CD14-positive monocyte (primary cell): ENCODE data around the gene GBA3. TPM values are rescaled to one million over a fixed set of nuclear protein-coding genes. Genes with fewer than 3 reads are reported as not detected.

Experiments
- DNase-seq, 3 donors: peaks; one replicate each; pipeline ENCODE4 v3.0.0-alpha.2; 2011 to 2022
- H2AFZ ChIP-seq: 2 replicates; pipeline ENCODE4 v1.6.0; 2012; ENCODE audit warnings: mild to moderate bottlenecking, low read depth, low read length, inconsistent platforms; ENCODE audit not compliant: insufficient read depth, poor library complexity, severe bottlenecking
- H3K27ac ChIP-seq, 2 donors: 1 replicate in 1 of 2; 2 replicates in 1 of 2; pipeline ENCODE4 v1.5.1; 2012 to 2013; ENCODE audit warnings: low read length in 2 of 2, control low read depth in 1 of 2, inconsistent platforms in 1 of 2, low read depth in 1 of 2, mild to moderate bottlenecking in 1 of 2
- H3K27me3 ChIP-seq, 2 donors: one replicate each; pipeline versions ENCODE4 v1.6.0 to v1.6.1; 2011 to 2013; ENCODE audit warnings: low read length in 2 of 2; ENCODE audit not compliant: control insufficient read depth in 2 of 2, insufficient read depth in 2 of 2
- H3K36me3 ChIP-seq, 2 donors: replicated peaks in 1 of 2; 1 replicate in 1 of 2; 2 replicates in 1 of 2; pipeline versions ENCODE4 v1.5.1 to v1.6.1; 2012 to 2013; ENCODE audit warnings: low read length in 2 of 2, control low read depth in 1 of 2, inconsistent platforms in 1 of 2, mild to moderate bottlenecking in 1 of 2; ENCODE audit not compliant: insufficient read depth in 2 of 2, control insufficient read depth in 1 of 2
- H3K4me1 ChIP-seq, 2 donors: 1 replicate in 1 of 2; 2 replicates in 1 of 2; pipeline versions ENCODE4 v1.5.1 to v1.6.1; 2012 to 2013; ENCODE audit warnings: low read length in 2 of 2, control low read depth in 1 of 2, inconsistent platforms in 1 of 2, mild to moderate bottlenecking in 1 of 2, moderate library complexity in 1 of 2; ENCODE audit not compliant: insufficient read depth in 2 of 2, control insufficient read depth in 1 of 2
- H3K4me2 ChIP-seq: replicated peaks from 2 replicates; pipeline ENCODE3; 2012; ENCODE audit warnings: low read length, moderate library complexity, mild to moderate bottlenecking; ENCODE audit not compliant: poor library complexity, severe bottlenecking; ENCODE audit errors: extremely low read depth
- H3K4me3 ChIP-seq, 3 experiments: fragments of 200-600 bp in 1 of 3; sonication (generic) in 1 of 3; replicated peaks in 1 of 3; 1 replicate in 2 of 3; 2 replicates in 1 of 3; pipeline ENCODE4 v1.5.1; 2011 to 2013; ENCODE audit warnings: low read length in 3 of 3, mild to moderate bottlenecking in 3 of 3, control low read depth in 2 of 3, low read depth in 2 of 3, inconsistent platforms in 1 of 3, moderate library complexity in 1 of 3
- H3K79me2 ChIP-seq: 2 replicates; pipeline ENCODE4 v1.6.0; 2012; ENCODE audit warnings: mild to moderate bottlenecking, control low read depth, inconsistent platforms, low read length, moderate library complexity; ENCODE audit not compliant: insufficient read depth
- H3K9ac ChIP-seq: 2 replicates; pipeline ENCODE4 v1.6.0; 2017; ENCODE audit warnings: low read length, mild to moderate bottlenecking; ENCODE audit not compliant: insufficient read depth, poor library complexity, severe bottlenecking
- H3K9me3 ChIP-seq, 2 donors: replicated peaks in 1 of 2; 1 replicate in 1 of 2; 2 replicates in 1 of 2; pipeline versions ENCODE4 v1.5.1 to v1.6.1; 2012 to 2013; ENCODE audit warnings: low read length in 2 of 2, control low read depth in 1 of 2; ENCODE audit not compliant: control insufficient read depth in 1 of 2, insufficient read depth in 1 of 2
- H4K20me1 ChIP-seq: 2 replicates; pipeline ENCODE4 v1.6.0; 2012; ENCODE audit warnings: mild to moderate bottlenecking, low read length, control low read depth, moderate library complexity; ENCODE audit not compliant: insufficient read depth
- H3K27ac Mint-ChIP-seq, 7 donors: one replicate each; pipeline ENCODE4 v1.8.0; 2020; ENCODE audit warnings: mild to moderate bottlenecking in 7 of 7, mixed read lengths in 7 of 7, moderate library complexity in 6 of 7, inconsistent platforms in 2 of 7
- H3K27me3 Mint-ChIP-seq, 3 donors: one replicate each; pipeline ENCODE4 v1.8.0; 2021 to 2022; ENCODE audit warnings: low read depth in 3 of 3, mild to moderate bottlenecking in 3 of 3, mixed read lengths in 3 of 3, moderate library complexity in 3 of 3, inconsistent platforms in 1 of 3
- H3K36me3 Mint-ChIP-seq, 2 donors: one replicate each; pipeline ENCODE4 v1.8.0; 2020; ENCODE audit warnings: mixed read lengths in 2 of 2, inconsistent platforms in 1 of 2, mild to moderate bottlenecking in 1 of 2
- H3K4me1 Mint-ChIP-seq: one replicate; pipeline ENCODE4 v1.8.0; 2020; ENCODE audit warnings: mild to moderate bottlenecking, mixed read lengths
- H3K4me3 Mint-ChIP-seq, 2 donors: one replicate each; pipeline ENCODE4 v1.8.0; 2020; ENCODE audit warnings: mild to moderate bottlenecking in 2 of 2, mixed read lengths in 2 of 2, moderate library complexity in 1 of 2
- H3K9me3 Mint-ChIP-seq, 7 donors: one replicate each; pipeline ENCODE4 v1.8.0; 2020 to 2022; ENCODE audit warnings: mixed read lengths in 7 of 7, mild to moderate bottlenecking in 6 of 7, moderate library complexity in 6 of 7, inconsistent platforms in 2 of 7
- WGBS: methylation state at CpG from one replicate; pipeline ENCODE4 v1.1.5; 2013; ENCODE audit warnings: missing lambda C conversion rate; ENCODE audit not compliant: insufficient coverage; 5-methylcytosine and 5-hydroxymethylcytosine counted together
- intact Hi-C, 2 donors: fragments of 100-400 bp; cut with micrococcal nuclease; formaldehyde crosslinking; loops; one replicate each; pipeline versions ENCODE4 v1.15.0 to v1.15.1; 2023
- polyA plus RNA-seq, 3 donors: library from polyadenylated mRNA; depleted of rRNA in 1 of 3; unstranded in 2 of 3; stranded (reverse) in 1 of 3; fragments of 300-500 nt in 2 of 3; fragments of >200 nt in 1 of 3; fragmentation: Illumina TruSeq in 2 of 3; gene quantifications; 1 replicate in 2 of 3; 2 replicates in 1 of 3; pipeline ENCODE4 v1.2.3, GENCODE V29; 2012 to 2021
- TF ChIP-seq, protein P1 (sequence below): fragments of 200-600 bp; IDR thresholded peaks from one replicate; pipeline ENCODE4 v1.8.0; 2022; ENCODE audit warnings: antibody characterized with exemption, mild to moderate bottlenecking

Gene GBA3
- polyA plus RNA-seq, 3 donors, result not detected

GRCh38 chr4:22743290-22743689, 50.6 kb downstream of the GBA3 start:
- H3K9ac ChIP-seq, result no peak overlapping the region
- Mint-ChIP-seq H3K9me3 (peaks cover 0 to 4% (median 0%) of the 10 kb centered on the region in 7 donors), H3K4me3 (no peak overlapping the region), H3K36me3 (no peaks in the 10 kb centered on the region), H3K27me3 (no peaks in the 10 kb centered on the region), H3K4me1 (no peaks in the 10 kb centered on the region), H3K27ac (no peak overlapping the region)
- H3K4me2 ChIP-seq, result no peak overlapping the region
- no peaks in the 10 kb centered on the region for H4K20me1 ChIP-seq
- H3K27ac ChIP-seq, result no peak overlapping the region
- H3K79me2 ChIP-seq, result no peaks in the 10 kb centered on the region
- no peak overlapping the region for H3K4me3 ChIP-seq
- TF ChIP-seq, protein P1, sequence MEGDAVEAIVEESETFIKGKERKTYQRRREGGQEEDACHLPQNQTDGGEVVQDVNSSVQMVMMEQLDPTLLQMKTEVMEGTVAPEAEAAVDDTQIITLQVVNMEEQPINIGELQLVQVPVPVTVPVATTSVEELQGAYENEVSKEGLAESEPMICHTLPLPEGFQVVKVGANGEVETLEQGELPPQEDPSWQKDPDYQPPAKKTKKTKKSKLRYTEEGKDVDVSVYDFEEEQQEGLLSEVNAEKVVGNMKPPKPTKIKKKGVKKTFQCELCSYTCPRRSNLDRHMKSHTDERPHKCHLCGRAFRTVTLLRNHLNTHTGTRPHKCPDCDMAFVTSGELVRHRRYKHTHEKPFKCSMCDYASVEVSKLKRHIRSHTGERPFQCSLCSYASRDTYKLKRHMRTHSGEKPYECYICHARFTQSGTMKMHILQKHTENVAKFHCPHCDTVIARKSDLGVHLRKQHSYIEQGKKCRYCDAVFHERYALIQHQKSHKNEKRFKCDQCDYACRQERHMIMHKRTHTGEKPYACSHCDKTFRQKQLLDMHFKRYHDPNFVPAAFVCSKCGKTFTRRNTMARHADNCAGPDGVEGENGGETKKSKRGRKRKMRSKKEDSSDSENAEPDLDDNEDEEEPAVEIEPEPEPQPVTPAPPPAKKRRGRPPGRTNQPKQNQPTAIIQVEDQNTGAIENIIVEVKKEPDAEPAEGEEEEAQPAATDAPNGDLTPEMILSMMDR, result no peak
- intact Hi-C loops, result no loop called here
- no peak overlapping the region for H2AFZ ChIP-seq
- H3K9me3 ChIP-seq, result no peaks in the 10 kb centered on the region
- DNase-seq, result no peak
- WGBS, result no CpG with 5 or more reads among the region's 3 CpGs
- H3K4me1 ChIP-seq, result no peaks in the 10 kb centered on the region
- H3K27me3 ChIP-seq, result no peaks in the 10 kb centered on the region
- no peaks in the 10 kb centered on the region for H3K36me3 ChIP-seq

GRCh38 chr4:22744478-22745062, 51.8 kb downstream of the GBA3 start:
- TF ChIP-seq, protein P1, result no peak
- no peak overlapping the region for H3K4me3 ChIP-seq
- no peaks in the 10 kb centered on the region for H3K4me1 Mint-ChIP-seq
- H3K27me3 ChIP-seq, result no peaks in the 10 kb centered on the region
- no peak overlapping the region for H3K27ac ChIP-seq
- no peak for DNase-seq
- 93% methylated on average over 3 of the region's 8 CpGs for WGBS
- no peak overlapping the region for H3K9ac ChIP-seq
- no peak overlapping the region for H2AFZ ChIP-seq
- no peak overlapping the region for H3K27ac Mint-ChIP-seq
- no peaks in the 10 kb centered on the region for H3K36me3 Mint-ChIP-seq
- H3K4me2 ChIP-seq, result no peak overlapping the region
- no peak overlapping the region for H3K4me3 Mint-ChIP-seq
- H3K9me3 Mint-ChIP-seq, result peaks cover 0 to 4% (median 1%) of the 10 kb centered on the region in 7 donors
- H3K9me3 ChIP-seq, result no peaks in the 10 kb centered on the region
- no peaks in the 10 kb centered on the region for H3K4me1 ChIP-seq
- no peaks in the 10 kb centered on the region for H3K27me3 Mint-ChIP-seq
- no peaks in the 10 kb centered on the region for H3K79me2 ChIP-seq
- intact Hi-C loops, result no loop called here
- H3K36me3 ChIP-seq, result no peaks in the 10 kb centered on the region
- no peaks in the 10 kb centered on the region for H4K20me1 ChIP-seq
